HG02588 (cell line): Measurements from ENCODE around the gene NCAPH2.

Experiments used
- ATAC-seq: cut with Tn5 transposase; IDR thresholded peaks from one replicate; pipeline ENCODE4 v1.9.1; 2021; ENCODE audit warnings: mild to moderate bottlenecking, moderate library complexity; ENCODE audit not compliant: unreplicated experiment

The NCAPH2 gene

DNA sequence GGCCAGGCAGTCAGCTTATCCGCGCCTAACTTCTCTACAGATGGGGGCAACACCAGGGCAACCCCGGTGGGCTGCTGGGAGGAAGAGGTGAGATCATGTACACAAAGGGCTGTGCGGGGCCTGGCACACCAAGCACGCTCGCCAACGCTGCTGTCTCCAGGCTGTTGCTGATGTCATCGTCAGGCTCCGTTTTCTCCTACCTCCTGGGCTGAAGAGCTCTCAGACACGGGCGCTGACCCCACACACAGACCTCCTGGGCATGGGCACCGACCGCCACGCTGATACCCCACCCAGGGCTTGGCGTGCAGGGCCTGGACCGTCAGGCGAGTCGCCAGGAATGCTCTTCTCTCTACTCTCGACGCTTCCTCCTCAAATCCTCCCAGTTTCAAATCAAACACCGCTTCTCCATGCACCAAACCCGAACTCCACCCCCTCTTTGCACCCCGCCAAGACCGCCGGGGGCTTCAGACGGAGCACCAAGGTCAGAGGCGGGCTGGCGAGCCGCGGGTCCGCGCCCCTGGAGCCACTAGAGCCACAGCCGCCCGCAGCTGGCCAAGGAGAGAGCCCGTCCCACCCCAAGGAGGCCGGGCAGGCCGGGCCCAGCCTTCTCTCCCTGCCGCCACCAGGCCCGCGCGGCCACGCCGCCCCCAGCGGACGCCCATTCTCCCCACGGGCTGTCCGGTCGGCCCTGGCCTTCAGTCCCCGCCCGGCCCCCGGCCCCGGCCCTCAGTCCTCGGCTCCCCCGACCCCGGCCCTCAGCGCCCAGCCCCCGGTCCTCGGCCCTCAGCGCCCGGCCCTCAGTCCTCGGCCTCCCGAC, 34.0 kb upstream of the NCAPH2 start:
- ATAC-seq, result no peak

DNA sequence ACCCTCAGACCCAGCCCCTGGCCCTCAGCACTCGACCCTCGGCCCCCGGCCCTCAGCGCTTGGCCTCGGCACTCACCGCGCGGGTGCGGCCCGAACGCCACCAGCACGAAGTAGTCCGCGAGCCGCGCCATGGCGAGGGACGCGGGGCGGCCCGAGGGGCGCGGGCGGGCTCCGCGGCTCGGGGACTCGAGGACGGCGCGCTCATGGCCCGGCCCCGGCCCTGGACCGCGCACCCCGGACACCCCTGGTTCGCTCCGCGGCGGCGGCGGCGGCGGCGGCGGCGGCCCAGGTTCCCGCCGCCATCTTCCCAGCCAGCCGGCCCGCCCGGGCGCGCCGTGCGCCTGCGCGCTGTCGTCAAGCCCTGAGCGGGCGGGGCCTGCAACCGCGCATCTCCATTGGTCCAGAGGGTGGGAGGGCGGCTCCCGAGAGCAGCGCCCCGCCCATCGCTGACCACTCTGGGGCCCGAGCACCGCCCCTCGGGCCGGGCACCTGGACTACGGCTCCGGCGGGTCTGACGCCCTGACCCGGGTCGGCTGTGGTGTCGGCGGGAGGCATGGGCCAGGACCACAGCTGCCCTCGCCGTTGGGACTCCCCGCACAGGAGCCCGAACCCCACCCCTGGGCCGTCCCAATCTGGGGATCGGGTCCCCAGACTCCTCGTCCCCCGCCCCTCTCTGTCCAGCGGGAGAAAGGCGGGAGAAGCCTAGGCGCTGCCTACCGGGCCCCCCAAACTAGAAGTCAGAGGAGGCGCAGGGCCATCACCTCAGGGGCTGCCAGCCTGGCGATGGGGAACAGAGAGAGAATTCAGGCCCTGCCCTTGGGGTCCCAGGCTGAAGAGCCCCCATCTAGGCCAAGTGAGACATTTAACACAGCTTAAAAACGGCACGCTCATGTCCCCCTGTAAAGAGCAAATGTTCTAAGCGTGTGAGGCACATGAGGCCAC, 33.0 kb upstream of the NCAPH2 start, which contains the start of gene SBF1:
Gene SBF1, minus strand, starts transcription at position 326 of the 942 bp plus-strand sequence. Its CDS starts 195 bp downstream, at position 131.
- ATAC-seq, result peak; percentile 61

DNA sequence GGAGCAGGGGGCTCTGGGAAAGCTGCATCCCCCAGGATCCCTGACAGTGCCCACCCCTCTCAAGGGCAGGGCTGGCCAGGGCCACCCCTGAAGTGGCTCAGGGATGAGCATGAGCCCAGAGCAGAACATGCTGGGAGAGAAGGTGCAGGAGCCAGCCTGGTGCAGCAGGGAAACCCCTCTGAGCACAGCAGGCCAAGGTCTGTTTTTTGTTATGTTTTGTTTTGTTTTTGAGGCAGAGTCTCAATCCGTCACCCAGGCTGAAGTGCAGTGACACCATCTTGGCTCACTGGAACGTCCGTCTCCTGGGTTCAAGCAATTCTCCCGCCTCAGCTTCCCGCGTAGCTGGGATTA, 32.4 kb upstream of the NCAPH2 start:
- ATAC-seq, result no peak

DNA sequence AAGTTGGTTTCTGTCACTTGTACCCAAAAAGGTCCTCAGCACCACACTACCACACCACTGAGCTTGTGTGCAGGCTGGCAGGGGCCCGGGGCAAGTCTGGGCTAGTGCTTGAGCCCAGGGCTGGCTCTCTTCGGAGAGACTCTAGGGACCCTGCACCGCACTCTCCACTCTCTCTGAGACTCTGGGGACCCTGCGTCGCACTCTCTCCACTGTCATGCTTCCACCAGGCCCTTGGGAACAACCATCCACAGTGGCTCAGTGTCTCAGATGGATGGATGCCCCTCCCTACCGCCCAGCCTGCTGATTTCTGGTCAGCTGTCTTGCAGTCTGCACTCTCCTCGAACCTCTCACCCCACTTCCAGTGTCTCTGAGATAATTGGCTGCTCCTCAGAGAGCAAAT, 31.2 kb upstream of the NCAPH2 start:
- no peak for ATAC-seq

DNA sequence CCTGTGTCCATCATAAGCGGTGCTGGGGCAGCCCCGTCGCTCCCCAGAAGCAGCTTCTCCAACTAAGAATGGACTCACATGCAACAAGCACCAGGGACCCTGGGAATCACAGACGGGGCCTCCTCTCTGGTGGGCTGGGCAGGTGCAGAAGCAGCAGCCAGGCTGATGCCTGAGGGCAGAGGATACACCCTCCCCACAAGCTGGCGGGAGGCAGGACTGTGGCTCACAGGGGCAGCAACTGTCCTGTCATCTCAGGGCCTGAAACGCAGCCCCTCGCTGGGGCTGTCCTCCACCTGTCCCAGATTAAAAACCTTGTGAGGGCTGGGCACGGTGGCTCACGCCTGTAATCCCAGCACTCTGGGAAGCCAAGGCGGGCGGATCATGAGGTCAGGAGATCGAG, 30.1 kb upstream of the NCAPH2 start:
- no peak for ATAC-seq

DNA sequence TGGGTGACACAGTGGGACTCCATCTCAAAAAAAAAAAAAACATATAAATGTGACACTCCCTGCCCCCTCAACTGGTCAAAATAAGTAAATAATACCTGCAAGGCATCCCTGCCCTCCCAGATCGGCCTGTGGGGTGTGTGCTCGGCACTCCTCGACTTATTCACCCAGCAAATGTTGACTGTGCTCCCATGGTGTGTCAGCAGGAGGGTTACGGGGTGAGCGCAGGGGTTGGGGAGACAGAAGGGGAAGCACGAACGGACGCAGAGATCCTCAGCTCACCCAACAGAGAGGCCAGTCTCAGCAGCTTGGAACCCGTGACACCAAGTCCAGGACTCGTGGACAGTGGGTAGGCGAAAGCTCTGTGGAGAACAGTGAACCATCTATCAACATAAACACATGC, 28.3 kb upstream of the NCAPH2 start:
- no peak for ATAC-seq

DNA sequence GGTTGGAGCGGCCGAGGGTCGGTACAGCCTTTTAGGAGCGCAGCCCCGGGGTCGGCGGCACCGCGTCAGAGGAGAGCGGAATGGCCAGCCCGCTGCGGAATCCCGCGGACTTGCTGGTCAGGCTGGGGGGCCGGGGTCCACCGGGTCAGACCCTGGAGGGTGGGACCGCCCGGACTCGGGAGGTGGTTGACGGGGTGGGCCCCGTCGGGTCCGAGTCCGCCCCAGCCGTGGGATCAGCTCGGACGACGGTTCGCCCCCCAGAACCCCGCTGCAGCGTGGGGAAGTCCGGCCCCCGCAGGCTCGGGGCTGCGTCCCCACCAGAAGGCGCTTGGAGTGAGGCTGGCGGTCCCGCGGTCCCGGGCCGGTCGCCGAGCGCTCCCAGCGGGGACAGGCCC, 27.0 kb upstream of the NCAPH2 start:
- ATAC-seq, result no peak

DNA sequence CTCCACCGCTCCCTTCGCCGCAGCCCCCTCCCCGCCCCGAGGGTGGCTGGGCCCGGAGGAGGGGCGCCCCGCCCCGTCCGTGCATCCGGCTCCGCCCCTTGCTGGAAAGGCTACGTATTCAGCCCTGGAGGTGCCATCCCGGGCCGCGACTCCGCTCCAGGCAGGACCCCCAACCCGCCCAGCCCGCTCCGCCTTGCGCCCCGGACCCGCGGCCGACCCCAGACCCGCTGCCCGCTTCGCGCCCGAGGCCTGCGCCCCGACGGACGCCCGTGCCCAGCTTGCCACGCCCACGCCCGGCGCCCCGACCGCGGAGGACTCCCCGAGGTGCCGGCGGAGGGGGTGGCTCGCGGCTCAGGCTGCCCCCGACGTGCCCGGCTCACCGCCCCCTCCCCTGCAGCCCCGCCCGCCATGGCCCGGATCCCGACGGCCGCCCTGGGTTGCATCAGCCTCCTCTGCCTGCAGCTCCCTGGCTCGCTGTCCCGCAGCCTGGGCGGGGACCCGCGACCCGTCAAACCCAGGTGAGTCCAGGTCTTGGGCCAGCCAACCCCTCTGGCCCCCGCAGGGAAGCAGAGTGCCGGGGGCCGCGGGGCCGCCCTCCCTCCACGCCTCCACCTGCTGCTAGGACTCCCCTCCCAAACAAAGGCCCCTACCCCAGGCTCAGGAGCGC, 26.5 kb upstream of the NCAPH2 start, which contains the start of gene ADM2:
Gene ADM2, plus strand, starts transcription at position 104 of the 667 bp plus-strand sequence. Its CDS starts 305 bp downstream, at position 409.
- ATAC-seq, result no peak

DNA sequence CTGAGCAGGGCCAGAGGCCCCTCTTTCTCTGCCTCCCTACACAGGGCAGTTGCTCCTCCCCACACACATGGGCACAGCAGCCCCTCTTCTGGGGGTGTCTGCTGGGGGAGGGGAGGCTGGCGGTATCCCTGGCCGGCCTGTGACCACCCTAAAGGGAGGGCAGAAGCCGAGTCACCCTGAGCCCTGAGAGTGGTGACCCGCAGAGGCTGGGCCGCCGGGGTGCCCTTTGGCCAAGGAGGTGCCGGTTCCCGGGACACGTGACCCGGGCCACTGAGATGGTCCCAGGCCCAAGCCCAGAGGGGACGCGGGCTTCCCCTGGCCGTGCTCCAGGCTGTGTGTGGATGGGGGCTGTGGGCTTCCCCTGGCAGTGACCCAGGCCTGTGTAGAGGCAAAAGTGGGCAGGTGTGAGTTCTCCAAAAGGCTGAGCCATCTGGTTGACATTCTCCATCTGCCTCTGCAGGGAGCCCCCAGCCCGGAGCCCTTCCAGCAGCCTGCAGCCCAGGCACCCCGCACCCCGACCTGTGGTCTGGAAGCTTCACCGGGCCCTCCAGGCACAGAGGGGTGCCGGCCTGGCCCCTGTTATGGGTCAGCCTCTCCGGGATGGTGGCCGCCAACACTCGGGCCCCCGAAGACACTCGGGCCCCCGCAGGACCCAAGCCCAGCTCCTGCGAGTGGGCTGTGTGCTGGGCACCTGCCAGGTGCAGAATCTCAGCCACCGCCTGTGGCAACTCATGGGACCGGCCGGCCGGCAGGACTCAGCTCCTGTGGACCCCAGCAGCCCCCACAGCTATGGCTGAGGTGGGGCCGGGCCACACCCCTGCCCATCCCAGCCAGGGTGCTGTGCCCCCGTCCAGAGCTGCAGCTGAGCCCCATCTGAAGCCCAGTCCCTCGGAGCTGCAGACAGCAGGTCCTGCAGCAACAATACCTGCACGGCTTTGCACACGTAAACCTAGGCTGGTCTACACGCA, 25.6 kb upstream of the NCAPH2 start:
- no peak for ATAC-seq

DNA sequence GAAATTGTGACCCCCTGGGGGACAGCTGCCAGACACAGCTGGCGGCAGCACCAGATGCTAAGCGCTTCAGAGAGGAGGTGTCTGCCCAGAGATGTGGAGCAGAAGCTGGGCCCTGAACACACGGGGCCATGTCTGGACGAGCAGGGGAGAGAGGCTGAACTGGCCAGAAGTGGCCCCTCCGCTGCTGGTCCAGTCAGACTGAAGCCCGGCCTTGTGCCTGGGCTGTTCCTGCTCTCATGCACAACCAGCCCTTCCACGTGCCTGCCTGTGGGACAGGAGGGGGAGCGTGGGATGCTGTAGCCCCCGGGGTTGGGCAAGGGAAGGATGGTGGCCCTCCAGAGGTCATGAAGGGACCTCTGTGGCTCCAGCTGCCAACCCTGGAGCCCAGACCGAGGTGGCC, 24.9 kb upstream of the NCAPH2 start:
- ATAC-seq, result no peak

DNA sequence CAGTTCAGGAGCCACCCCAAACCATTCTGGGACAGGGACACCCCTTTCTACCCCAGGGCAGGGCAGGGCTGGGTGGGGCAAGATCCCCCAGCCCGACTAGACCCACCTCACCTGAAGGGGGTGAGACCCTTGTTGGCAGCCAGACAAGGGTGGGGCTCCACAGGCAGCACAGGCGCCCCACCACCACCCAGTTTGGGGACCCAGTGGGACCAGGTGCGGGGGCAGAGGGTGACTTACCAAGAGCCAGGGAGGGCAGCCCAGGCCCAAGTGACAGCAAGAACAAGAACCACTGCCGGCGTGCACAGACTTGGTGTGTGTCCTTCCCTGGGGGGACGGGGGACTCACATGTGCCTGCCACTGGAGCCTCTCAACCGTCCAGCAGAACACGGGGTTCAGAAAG, 24.5 kb upstream of the NCAPH2 start:
- ATAC-seq, result no peak

DNA sequence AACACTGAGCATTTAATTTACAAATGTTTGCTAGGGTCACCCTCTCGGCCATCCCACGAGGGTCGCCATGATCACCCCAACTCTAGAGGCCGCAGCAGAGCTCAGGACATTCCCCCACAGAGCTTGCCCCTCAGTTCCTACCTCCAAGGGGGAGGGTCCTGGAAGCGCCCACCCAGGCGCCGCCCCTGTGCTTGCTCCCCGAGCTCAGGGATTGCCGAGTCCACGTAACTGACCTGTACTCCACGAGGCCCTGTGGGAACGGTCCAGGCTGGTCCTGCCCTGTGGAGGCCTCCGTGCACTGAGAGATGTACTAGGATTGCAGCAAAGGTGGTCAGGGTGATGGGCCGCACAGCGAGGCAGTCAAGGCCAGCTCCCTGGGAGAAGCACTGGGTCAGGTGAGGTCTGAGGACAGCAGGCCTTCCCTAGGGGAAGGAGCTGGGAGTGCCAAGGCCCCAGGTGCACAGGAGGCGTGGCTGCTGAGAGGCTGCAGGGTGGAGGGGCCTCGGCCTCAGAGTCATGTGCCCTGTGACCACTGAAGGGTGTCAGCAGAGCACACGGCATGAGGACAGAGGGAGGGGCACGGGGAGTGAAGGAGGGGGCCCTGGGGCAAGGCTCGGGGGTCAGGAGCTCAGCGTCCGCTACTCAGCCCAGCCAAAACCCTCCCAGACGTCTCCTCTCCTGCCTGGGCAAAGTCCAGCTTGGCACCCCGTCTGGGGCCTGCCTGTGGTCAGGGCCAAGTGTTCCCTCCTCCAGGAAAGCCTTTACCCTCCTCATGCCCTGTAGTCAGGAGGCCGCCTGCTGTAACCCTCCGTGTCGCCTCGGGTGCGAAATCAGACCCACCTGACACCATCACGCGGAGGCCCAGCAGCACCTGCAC, 23.8 kb upstream of the NCAPH2 start:
- ATAC-seq, result no peak

DNA sequence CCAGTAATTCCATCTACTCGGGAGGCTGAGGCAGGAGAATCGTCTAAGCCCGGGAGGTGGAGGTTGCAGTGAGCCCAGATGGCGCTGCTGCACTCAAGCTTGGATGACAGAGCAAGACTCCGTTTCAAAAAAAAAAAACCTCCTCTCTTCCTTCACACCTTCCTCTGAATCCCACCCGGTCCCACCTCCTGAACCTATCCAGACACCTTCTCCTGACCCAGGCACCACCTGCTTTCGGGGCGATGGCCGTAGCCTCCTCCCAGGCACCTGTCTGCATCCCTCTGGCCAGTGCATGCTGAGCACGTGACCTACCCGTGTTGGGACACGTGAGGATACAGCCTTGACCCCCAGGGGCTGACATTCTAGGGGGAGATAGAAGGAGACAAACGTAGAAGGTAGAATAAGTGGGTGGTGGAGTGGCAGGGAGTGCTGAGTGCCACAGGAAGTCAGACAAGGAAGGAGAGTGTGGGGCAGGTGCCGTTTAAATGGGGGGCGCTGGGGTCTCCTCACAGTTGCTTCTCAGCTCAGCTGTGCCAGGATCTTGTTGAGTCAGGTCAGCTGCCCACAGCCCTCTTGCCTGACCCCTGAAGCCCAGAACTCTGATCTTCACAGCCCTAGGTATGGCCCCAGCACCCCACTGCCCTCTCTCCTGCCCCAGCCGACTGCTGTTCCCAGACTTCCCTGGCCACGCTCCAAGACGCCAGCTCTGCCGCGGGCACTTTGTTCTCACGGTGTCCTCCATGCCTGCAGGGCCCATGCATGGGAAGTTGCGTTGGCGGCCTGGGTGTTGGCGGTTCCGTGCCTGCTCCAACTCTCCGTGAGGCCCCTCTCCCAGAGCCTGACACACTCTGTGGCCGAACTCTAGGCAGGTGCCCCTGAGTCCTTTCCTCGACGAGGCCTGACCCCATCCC, 22.5 kb upstream of the NCAPH2 start:
- no peak for ATAC-seq

DNA sequence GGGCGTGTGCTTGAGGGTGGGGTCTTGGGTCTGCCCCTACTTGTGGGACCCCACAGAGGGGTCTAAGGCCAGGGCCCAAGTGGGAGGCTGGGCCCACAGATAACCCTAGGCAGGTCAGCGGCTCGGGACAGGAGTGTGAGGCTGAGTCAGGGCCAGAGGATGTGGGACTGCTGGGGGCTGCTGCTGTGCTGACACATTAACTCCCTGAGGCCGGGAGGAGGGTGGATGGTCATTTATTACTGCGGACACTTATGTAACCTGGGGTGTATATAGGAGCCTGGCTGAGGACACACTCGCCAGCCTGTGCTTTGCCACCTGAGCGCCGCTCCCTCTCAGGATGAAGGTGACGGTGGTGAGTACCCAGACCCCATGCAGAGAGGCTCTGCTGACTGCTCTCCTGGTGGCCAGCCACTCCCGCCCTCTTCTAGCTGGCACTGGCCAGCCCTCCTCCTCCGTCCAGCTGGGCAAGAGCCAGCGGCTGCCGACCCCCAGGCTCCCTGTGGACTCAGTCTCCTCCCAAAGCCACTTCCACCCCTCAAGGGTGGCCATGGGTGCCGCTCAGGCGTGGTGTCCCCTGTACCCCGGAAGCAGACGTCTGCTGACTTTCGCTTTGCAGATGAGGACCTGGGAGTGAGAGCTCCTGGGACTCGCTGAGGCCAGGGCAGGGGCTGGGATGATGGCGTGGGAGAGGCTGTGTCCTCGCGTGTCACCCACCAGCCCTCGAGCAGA, 21.3 kb upstream of the NCAPH2 start, which contains the start of gene MIOX:
Gene MIOX, plus strand, starts transcription at position 299 of the 729 bp plus-strand sequence. Its CDS starts 39 bp downstream, at position 338.
- no peak for ATAC-seq

DNA sequence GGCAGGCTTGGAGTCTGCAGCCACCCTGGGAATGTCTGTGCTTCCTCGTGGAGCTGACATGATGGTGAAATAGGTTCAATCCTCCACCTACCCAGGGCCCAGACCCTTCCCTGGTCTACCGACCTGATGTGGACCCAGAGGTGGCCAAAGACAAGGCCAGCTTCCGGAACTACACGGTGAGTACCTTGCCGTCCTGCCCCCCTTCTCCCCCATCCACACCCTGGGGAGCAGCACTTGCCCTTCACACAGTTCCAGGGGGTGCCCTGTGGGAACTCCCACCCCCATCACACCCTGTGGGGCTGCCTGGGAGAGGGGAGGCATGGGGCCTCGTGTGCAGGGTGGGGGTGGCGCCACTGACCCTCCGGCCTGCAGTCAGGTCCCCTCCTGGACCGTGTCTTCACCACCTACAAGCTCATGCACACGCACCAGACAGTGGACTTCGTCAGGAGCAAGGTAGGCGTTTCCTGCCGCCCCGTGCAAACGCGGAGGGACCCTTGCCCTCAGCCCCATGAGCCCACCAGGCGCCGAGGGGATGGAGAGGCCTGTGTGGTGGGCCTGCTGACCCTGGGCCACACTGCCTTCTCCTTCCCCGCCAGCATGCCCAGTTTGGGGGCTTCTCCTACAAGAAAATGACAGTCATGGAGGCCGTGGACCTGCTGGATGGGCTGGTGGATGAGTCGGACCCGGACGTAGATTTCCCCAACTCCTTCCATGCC, 20.6 kb upstream of the NCAPH2 start:
- ATAC-seq, result no peak

DNA sequence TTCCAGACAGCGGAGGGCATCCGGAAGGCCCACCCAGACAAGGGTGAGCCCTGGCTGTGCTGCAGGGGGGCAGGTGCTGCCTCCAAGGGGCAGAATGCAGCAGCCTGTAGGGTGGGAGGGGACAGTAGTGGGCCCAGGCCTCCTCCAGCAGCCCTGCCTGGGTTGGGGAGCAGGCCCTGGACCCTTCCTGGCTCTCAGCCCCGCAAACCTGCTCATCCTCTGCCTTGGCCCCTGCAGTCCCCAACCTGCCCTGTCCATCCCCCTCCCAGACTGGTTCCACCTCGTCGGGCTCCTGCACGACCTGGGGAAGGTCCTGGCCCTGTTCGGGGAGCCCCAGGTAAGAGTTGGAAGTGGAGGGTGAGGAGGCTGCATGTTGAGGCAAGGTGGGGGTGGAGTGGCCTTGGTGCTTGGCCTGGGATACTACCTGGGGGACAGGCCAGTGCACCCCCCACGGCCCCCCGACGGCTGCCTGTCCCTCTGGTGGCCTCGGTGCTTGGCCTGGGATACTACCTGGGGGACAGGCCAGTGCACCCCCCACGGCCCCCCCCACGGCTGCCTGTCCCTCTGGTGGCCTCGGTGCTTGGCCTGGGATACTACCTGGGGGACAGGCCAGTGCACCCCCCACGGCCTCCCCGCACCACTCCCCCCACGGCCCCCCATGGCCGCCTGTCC, 19.9 kb upstream of the NCAPH2 start:
- no peak for ATAC-seq
